Prostate gland (tissue), 2 donors: ENCODE results near the gene PDE8B. TPM values are rescaled to one million over a fixed set of nuclear protein-coding genes. Genes with fewer than 3 reads are reported as not detected.

ENCODE experiments used
- DNase-seq: peaks from one replicate; pipeline ENCODE4 v3.0.0-alpha.2; 2019; ENCODE audit warnings: low spot score
- H3K27ac ChIP-seq, 2 donors: fragments of 200-600 bp; sonication (generic); 2 replicates each; pipeline ENCODE4 v1.5.1; 2017 to 2019
- H3K27me3 ChIP-seq: fragments of 200-600 bp; sonication (generic); replicated peaks from 2 replicates; pipeline ENCODE4 v1.5.1; 2019; ENCODE audit not compliant: insufficient read depth
- H3K36me3 ChIP-seq, 2 donors: fragments of 200-600 bp; sonication (generic); 1 replicate in 1 of 2; 2 replicates in 1 of 2; pipeline versions ENCODE4 v1.5.1 to v1.8.1; 2017 to 2019
- H3K4me1 ChIP-seq: fragments of 200-600 bp; sonication (generic); replicated peaks from 2 replicates; pipeline ENCODE4 v1.5.1; 2019
- H3K4me3 ChIP-seq, 2 donors: fragments of 200-600 bp; sonication (generic); 2 replicates each; pipeline ENCODE4 v1.5.1; 2017 to 2019
- H3K9me3 ChIP-seq: fragments of 200-600 bp; sonication (generic); 2 replicates; pipeline ENCODE4 v1.5.1; 2017
- CTCF ChIP-seq, 4 experiments: fragments of 200-600 bp in 2 of 4; fragments of 450-650 bp in 2 of 4; sonication (generic) in 2 of 4; IDR thresholded peaks; 1 replicate in 3 of 4; 2 replicates in 1 of 4; pipeline ENCODE4 v1.5.1; 2016 to 2019; ENCODE audit warnings: antibody characterized with exemption in 4 of 4, mild to moderate bottlenecking in 2 of 4, moderate library complexity in 2 of 4
- POLR2A ChIP-seq: fragments of 450-650 bp; IDR thresholded peaks from one replicate; pipeline ENCODE4 v1.6.1; 2016; ENCODE audit warnings: antibody characterized with exemption, mild to moderate bottlenecking
- POLR2AphosphoS5 ChIP-seq: sonication (generic); formaldehyde crosslinking; IDR thresholded peaks from one replicate; pipeline ENCODE4 v1.6.1; 2017; ENCODE audit warnings: antibody characterized with exemption
- WGBS: methylation state at CpG from one replicate; pipeline ENCODE4 v1.1.5; 2018; 5-methylcytosine and 5-hydroxymethylcytosine counted together
- intact Hi-C: fragments of 100-400 bp; cut with DNase I; formaldehyde crosslinking; loops from one replicate; pipeline ENCODE4 v1.14.2; 2022
- total RNA-seq, 2 donors: library from RNA; depleted of rRNA; stranded (reverse); fragments of >200 nt; gene quantifications; one replicate each; pipeline ENCODE4 v1.1.0, GENCODE V29; 2016

PDE8B gene
- total RNA-seq, 2 donors from 2014 or later = 25.6 to 66.0 TPM

DNA sequence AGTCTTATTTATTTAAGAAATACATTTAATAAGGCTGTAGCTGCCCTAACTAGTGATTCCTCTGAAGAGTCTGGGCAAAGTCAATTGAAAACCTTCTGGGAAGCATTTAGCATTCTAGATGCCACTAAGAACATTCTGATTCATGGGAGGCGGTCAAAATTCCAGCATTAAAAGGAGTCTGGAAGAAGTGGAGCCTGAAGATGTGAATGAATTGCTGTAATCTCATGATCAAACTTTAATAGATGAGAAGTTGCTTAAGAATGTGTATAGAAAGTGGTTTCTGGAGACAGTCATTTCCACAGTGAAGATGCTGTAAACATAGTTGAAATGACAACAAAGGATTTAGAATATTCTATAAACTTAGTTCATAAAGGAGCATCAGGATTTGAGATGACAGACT is 220.2 kb downstream of the PDE8B start:
- no peak overlapping the region for H3K4me3 ChIP-seq
- no peak for TF ChIP-seq CTCF (IDR thresholded peaks at IDR 0.05)
- no peak for TF ChIP-seq POLR2A
- TF ChIP-seq POLR2AphosphoS5 = no peak
- no peaks in the 10 kb centered on the region for H3K4me1 ChIP-seq
- no peak overlapping the region for H3K27ac ChIP-seq
- WGBS = 100% methylated on average over 1 of the region's 1 CpG
- H3K36me3 ChIP-seq = no peaks in the 10 kb centered on the region
- no peaks in the 10 kb centered on the region for H3K9me3 ChIP-seq
- no peak for DNase-seq
- no peaks in the 10 kb centered on the region for H3K27me3 ChIP-seq
- intact Hi-C loops = loop anchor here (10.0 kb wide), 1 partner anchor 296 kb away; no protein-coding TSS in a partner anchor

DNA sequence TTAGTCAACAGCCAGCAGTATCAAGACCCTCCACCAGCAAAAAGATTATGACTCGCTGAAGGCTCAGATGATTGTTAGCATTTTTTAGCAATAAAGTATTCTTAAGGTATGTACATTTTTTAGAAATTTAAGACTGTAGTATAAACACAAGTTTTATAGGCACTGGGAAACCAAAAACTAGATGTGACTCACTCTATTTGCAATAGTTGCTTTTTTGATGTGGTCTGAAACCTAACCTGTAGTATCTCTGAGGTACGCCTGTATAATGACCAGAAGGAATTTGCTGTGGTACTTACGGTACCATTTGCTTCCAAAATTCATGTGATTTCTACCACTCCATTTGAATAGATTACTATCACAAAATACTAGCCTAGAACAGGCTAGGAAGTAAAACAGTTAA is 220.8 kb downstream of the PDE8B start:
- no peak for DNase-seq
- TF ChIP-seq POLR2A = no peak
- TF ChIP-seq CTCF (IDR thresholded peaks at IDR 0.05) = no peak
- TF ChIP-seq POLR2AphosphoS5 = no peak
- Histone ChIP-seq H3K27me3 (no peaks in the 10 kb centered on the region), H3K4me3 (no peak overlapping the region), H3K4me1 (no peaks in the 10 kb centered on the region), H3K36me3 (no peaks in the 10 kb centered on the region), H3K9me3 (no peaks in the 10 kb centered on the region), H3K27ac (no peak overlapping the region)
- intact Hi-C loops = loop anchor here (10.0 kb wide), 1 partner anchor 296 kb away; no protein-coding TSS in a partner anchor
- 72% methylated on average over 3 of the region's 3 CpGs for WGBS

GRCh38 chr5:77431719-77432118 is 221.2 kb downstream of the PDE8B start:
- no peak for TF ChIP-seq CTCF (IDR thresholded peaks at IDR 0.05)
- TF ChIP-seq POLR2AphosphoS5 = no peak
- no peak for TF ChIP-seq POLR2A
- 95% methylated on average over 1 of the region's 1 CpG for WGBS
- DNase-seq = no peak
- Histone ChIP-seq H3K9me3 (no peaks in the 10 kb centered on the region), H3K27me3 (no peaks in the 10 kb centered on the region), H3K36me3 (no peaks in the 10 kb centered on the region), H3K27ac (no peak overlapping the region), H3K4me1 (no peaks in the 10 kb centered on the region), H3K4me3 (no peak overlapping the region)
- intact Hi-C loops = loop anchor here (10.0 kb wide), 1 partner anchor 297 kb away; no protein-coding TSS in a partner anchor

DNA sequence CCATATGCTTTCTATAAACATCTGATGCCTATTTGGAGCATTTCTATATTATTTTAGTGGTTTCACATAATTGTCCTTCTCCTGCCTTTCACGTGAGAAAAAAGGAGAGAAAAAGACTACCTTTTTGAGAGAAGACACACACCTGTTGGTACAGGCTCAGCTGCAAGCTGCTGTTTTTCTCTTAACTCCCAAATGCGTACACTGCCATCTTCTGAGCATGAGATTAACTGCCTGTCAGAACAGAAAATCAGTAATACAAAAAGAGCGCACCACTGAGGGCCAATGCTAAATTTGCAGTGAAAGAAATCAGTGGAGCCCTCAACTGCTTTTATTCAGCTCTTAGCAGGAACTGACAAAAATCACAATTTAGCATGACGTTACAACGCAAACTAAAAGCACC is 226.7 kb downstream of the PDE8B start:
- intact Hi-C loops = loop anchor here (10.0 kb wide), 1 partner anchor 302 kb away; no protein-coding TSS in a partner anchor
- 68% methylated on average over 5 of the region's 5 CpGs for WGBS
- Histone ChIP-seq H3K4me3 (no peak overlapping the region), H3K9me3 (no peaks in the 10 kb centered on the region), H3K4me1 (no peaks in the 10 kb centered on the region), H3K27me3 (no peaks in the 10 kb centered on the region), H3K27ac (no peak overlapping the region), H3K36me3 (no peaks in the 10 kb centered on the region)
- no peak for TF ChIP-seq POLR2A
- peak in 2 of 4 experiments; percentile 21 to 39 for TF ChIP-seq CTCF (IDR thresholded peaks at IDR 0.05)
- no peak for TF ChIP-seq POLR2AphosphoS5
- no peak for DNase-seq

DNA sequence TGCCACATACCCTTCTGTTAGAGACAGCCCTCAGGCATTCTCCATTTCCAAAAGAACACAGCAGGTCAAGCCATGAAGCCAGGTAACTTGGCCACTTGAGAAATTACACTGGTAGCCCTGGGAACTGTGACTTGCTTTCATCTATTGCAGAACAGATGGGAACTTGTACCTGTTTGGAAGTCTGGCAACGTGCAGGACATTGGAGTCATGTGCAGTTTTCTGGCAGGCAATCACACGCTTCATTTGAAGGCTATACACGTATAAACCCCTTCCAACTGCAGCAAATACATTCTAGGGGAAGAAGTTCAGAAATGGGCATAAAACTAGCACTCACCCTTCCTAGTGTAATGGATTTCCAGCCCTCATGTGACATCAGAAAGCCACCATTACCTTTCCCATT is 227.6 kb downstream of the PDE8B start:
- intact Hi-C loops = loop anchor here (10.0 kb wide), 1 partner anchor 303 kb away; no protein-coding TSS in a partner anchor
- H3K27ac ChIP-seq = no peak overlapping the region
- H3K4me1 ChIP-seq = no peaks in the 10 kb centered on the region
- 71% methylated on average over 3 of the region's 3 CpGs for WGBS
- no peak overlapping the region for H3K4me3 ChIP-seq
- H3K27me3 ChIP-seq = no peaks in the 10 kb centered on the region
- H3K36me3 ChIP-seq = no peaks in the 10 kb centered on the region
- no peaks in the 10 kb centered on the region for H3K9me3 ChIP-seq
- TF ChIP-seq CTCF (IDR thresholded peaks at IDR 0.05) (no peak), POLR2A (no peak), POLR2AphosphoS5 (no peak)
- DNase-seq = no peak
